Right lobe of liver (tissue), 4 donors: ENCODE results near the gene PPM1N.

Source experiments
- POLR2A ChIP-seq: fragments of 450-650 bp; IDR thresholded peaks from one replicate; pipeline ENCODE4 v1.6.1; 2017; ENCODE audit warnings: antibody characterized with exemption, mild to moderate bottlenecking
- TF ChIP-seq, protein P1 (sequence below), 4 donors: fragments of 200-600 bp in 3 of 4; fragments of 450-650 bp in 1 of 4; IDR thresholded peaks; one replicate each; pipeline versions ENCODE4 v1.5.1 to v1.8.0; 2016 to 2022; ENCODE audit warnings: antibody characterized with exemption in 4 of 4, mild to moderate bottlenecking in 2 of 4
- donor health status: DM: no; HTN: no; CAD: no.
- donor health status: DM: no; HTN: no; CAD: no.
- donor health status: DM: no; HTN: yes; CAD: no.

DNA sequence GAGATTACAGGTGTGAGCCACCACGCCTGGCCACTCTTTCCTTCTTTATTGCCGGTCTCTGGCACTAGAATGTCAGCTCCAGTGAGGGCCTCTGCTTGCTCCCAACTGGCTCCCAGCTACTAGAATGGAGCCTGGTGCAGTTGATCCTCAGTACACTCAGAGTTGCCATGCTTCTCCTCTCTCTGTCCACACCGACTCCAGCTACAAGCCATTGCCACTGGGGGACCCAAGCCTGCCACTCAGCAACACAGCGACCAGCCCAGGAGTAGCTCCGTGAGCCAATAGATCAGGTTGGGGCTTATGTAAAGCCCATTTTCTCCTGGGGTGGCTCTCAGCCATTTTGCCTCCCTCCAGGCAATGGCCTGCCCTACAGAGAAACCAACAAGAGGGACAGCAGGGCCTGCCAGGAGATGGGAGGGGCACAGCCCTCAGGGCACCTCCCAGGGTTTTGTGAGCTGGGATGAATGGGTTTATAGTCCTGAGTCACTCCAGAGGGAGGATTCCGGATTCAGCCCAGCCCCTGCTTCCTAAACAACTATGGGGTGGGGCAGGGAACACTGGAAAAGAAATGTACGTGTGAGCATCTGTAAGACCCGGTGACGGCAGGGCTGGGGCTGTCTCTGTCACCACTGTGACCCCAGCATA, 49.8 kb downstream of the PPM1N start:
- TF ChIP-seq, protein P1, sequence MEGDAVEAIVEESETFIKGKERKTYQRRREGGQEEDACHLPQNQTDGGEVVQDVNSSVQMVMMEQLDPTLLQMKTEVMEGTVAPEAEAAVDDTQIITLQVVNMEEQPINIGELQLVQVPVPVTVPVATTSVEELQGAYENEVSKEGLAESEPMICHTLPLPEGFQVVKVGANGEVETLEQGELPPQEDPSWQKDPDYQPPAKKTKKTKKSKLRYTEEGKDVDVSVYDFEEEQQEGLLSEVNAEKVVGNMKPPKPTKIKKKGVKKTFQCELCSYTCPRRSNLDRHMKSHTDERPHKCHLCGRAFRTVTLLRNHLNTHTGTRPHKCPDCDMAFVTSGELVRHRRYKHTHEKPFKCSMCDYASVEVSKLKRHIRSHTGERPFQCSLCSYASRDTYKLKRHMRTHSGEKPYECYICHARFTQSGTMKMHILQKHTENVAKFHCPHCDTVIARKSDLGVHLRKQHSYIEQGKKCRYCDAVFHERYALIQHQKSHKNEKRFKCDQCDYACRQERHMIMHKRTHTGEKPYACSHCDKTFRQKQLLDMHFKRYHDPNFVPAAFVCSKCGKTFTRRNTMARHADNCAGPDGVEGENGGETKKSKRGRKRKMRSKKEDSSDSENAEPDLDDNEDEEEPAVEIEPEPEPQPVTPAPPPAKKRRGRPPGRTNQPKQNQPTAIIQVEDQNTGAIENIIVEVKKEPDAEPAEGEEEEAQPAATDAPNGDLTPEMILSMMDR (IDR thresholded peaks at IDR 0.05): no peak
- no peak for TF ChIP-seq POLR2A
